ENCODE data around the gene SELENOS. TPM values are rescaled to one million over a fixed set of nuclear protein-coding genes. Genes with fewer than 3 reads are reported as not detected.

SELENOS gene
- total and polyA plus RNA-seq, 9 of the 15 experiments (the other 6 are each of a cell fraction or from before 2014, with no cell fraction given) = 24.9 to 57.4 (median 47.9) TPM

- H3K4me3 ChIP-seq = no peak overlapping the region
- H3K36me3 ChIP-seq (ENCODE audit: control insufficient read depth, insufficient read depth, low read length) = no peaks in the 10 kb centered on the region
- peaks cover 3 to 27% of the 10 kb centered on the region in 2 experiments; a peak in 3 of 5 replicates for H3K27me3 ChIP-seq (ENCODE audit: control insufficient read depth in 2 of 2, insufficient read depth in 2 of 2, low read length in 2 of 2)
- ATAC-seq (no peak), DNase-seq (ENCODE audit: extremely low read depth in 1 of 4, low spot score in 3 of 4) (no peak), FAIRE-seq (no peak)
- H3K27ac ChIP-seq (ENCODE audit: extremely low read depth, low read depth, low read length) = no peak overlapping the region
- ChIA-PET POLR2A (interaction anchor here (0.6 to 2.0 kb wide), 2 partner anchors 9 to 1280 kb away, joined by 4 to 6 read pairs; no protein-coding TSS in a partner anchor), CTCF (ENCODE audit: low intra/inter-chr PET ratio) (no interaction called here)
- no peak overlapping the region for H3K4me2 ChIP-seq (ENCODE audit: insufficient read depth, low read length)
- 44% methylated on average over 4 of the region's 4 CpGs for WGBS (ENCODE audit: insufficient coverage, low coverage, missing lambda C conversion rate)
- no peak for TF ChIP-seq SMAD1 (IDR thresholded peaks at IDR 0.05; ENCODE audit: low read depth, low read length, partially characterized antibody)
- no peak for TF ChIP-seq ZNF318 (IDR thresholded peaks at IDR 0.05; ENCODE audit: borderline replicate concordance in 1 of 2, low read depth in 1 of 2)
- TF ChIP-seq SREBF1 (IDR thresholded peaks at IDR 0.05; ENCODE audit: borderline replicate concordance, low read depth, low read length) = no peak
- H4K20me1 ChIP-seq (replicated peaks; ENCODE audit: control insufficient read depth, insufficient read depth, low read length) = 0 out of 2 replicates have a peak, but pooled peaks cover 7% of the 10 kb centered on the region
- in situ Hi-C loops (cut with MboI) = loop anchor here (25.0 kb wide), 2 partner anchors 352 to 627 kb away; partner anchors contain the start of gene LRRK1
- H3K9ac ChIP-seq (ENCODE audit: insufficient read depth in 1 of 2, low read depth in 2 of 2, low read length in 2 of 2) = no peak overlapping the region; a peak in 1 of 4 replicates
- peaks cover 5 to 8% of the 10 kb centered on the region in 2 experiments for H3K4me1 ChIP-seq (replicated peaks in 1 of 2; ENCODE audit: control insufficient read depth in 2 of 2, insufficient read depth in 2 of 2, low read length in 2 of 2)
- intact Hi-C loops (cut with micrococcal nuclease) = no loop called here
- H3K79me2 ChIP-seq (ENCODE audit: control insufficient read depth, insufficient read depth, low read length) = no peaks in the 10 kb centered on the region
- H2AFZ ChIP-seq (ENCODE audit: low read depth, low read length) = no peak overlapping the region
- H3K9me1 ChIP-seq (ENCODE audit: control insufficient read depth, insufficient read depth, low read length) = no peaks in the 10 kb centered on the region
- no peaks in the 10 kb centered on the region for H3K9me3 ChIP-seq (replicated peaks; ENCODE audit: control insufficient read depth, insufficient read depth, low read depth, low read length)
- BruUV-seq (replicated peaks) = no TSS peak
These were observed 13.3 kb downstream of the SELENOS start for GRCh38 chr15:101264011-101264410.

All from K562 (cell line).